HepG2 (cell line): ENCODE measurements around the gene GJC1.

ENCODE experiments used
- CTCF ChIP-seq: sonication (generic); formaldehyde crosslinking; IDR thresholded peaks from 2 replicates; pipeline ENCODE4 v1.5.0; 2020; ENCODE audit warnings: mild to moderate bottlenecking, missing genetic modification reagents, moderate library complexity
- NFE2 ChIP-seq: sonication (generic); formaldehyde crosslinking; IDR thresholded peaks from 2 replicates; pipeline ENCODE4 v1.4.0; 2020; ENCODE audit warnings: missing genetic modification reagents
- PAF1 ChIP-seq: IDR thresholded peaks from 2 replicates; pipeline ENCODE4 v1.6.1; 2016; ENCODE audit warnings: missing genetic modification reagents, missing compliant biosample characterization
- POLR2A ChIP-seq, 2 experiments: IDR thresholded peaks; 2 replicates each; pipeline ENCODE4 v1.6.1; 2011; ENCODE audit warnings: low read depth in 2 of 2, low read length in 2 of 2, mild to moderate bottlenecking in 1 of 2, moderate library complexity in 1 of 2; ENCODE audit not compliant: insufficient read depth in 1 of 2
- SMC3 ChIP-seq: IDR thresholded peaks from 2 replicates; pipeline ENCODE4 v1.6.1; 2011; ENCODE audit warnings: low read length, improper control_type of control experiment
- STAT6 ChIP-seq: sonication (generic); formaldehyde crosslinking; IDR thresholded peaks from 2 replicates; pipeline ENCODE4 v1.4.0; 2020; ENCODE audit warnings: missing genetic modification reagents, mild to moderate bottlenecking, borderline replicate concordance
- TBX2 ChIP-seq: sonication (generic); formaldehyde crosslinking; IDR thresholded peaks from 2 replicates; pipeline ENCODE4 v1.5.0; 2020; ENCODE audit warnings: missing genetic modification reagents, mild to moderate bottlenecking, borderline replicate concordance
- ZFY ChIP-seq: sonication (generic); formaldehyde crosslinking; IDR thresholded peaks from 2 replicates; pipeline ENCODE4 v1.4.0; 2020; ENCODE audit warnings: missing genetic modification reagents
- ZMAT5 ChIP-seq: sonication (generic); formaldehyde crosslinking; IDR thresholded peaks from 2 replicates; pipeline ENCODE4 v1.5.0; 2020; ENCODE audit warnings: mild to moderate bottlenecking, low read depth, missing genetic modification reagents, borderline replicate concordance

GRCh38 chr17:44844390-44844830, 14.3 kb upstream of the GJC1 start:
- TF ChIP-seq STAT6 (CRISPR knock-in tag) (no peak), CTCF (no peak; the same call in 1 of the 2 replicates), TBX2 (CRISPR knock-in tag) (no peak), NFE2 (CRISPR knock-in tag) (no peak), PAF1 (CRISPR knock-in tag) (no peak), SMC3 (no peak), POLR2A (IDR thresholded peaks at IDR 0.05; ENCODE audit: insufficient read depth in 1 of 2, low read depth in 2 of 2, low read length in 2 of 2) (no peak), ZFY (CRISPR knock-in tag) (no peak), ZMAT5 (CRISPR knock-in tag) (no peak)
